WTC11 (cell line): ENCODE measurements around the gene TPST2. TPM values are rescaled to one million over a fixed set of nuclear protein-coding genes. Genes with fewer than 3 reads are reported as not detected.

Experiments used
- ATAC-seq: fragments of 200-7000 bp; cut with Tn5 transposase; 2 replicates; pipeline ENCODE4 v1.10.0; 2021; ENCODE audit warnings: mild to moderate bottlenecking, moderate library complexity
- CTCF ChIA-PET: fragments of 300-600 bp; sonication (Branson Sonifier 250); formaldehyde crosslinking; loops from one replicate; lab custom pipeline; 2021; ENCODE audit warnings: antibody characterized with exemption; lab: Charles Lee
- POLR2A ChIA-PET: fragments of 350-600 bp; sonication (Branson Sonifier 250); formaldehyde crosslinking; loops from one replicate; lab custom pipeline; 2021; ENCODE audit warnings: antibody characterized with exemption; lab: Charles Lee
- DNase-seq: peaks from one replicate; pipeline ENCODE4 v3.0.0; 2021; ENCODE audit warnings: low spot score
- H3K27ac Mint-ChIP-seq: 2 replicates; pipeline ENCODE4 v1.8.0; 2021; ENCODE audit warnings: mixed read lengths
- H3K27me3 Mint-ChIP-seq: 2 replicates; pipeline ENCODE4 v1.8.0; 2021; ENCODE audit warnings: low read depth, mild to moderate bottlenecking, moderate library complexity, mixed read lengths
- H3K36me3 Mint-ChIP-seq: 2 replicates; pipeline ENCODE4 v1.8.0; 2021; ENCODE audit warnings: mixed read lengths
- H3K4me1 Mint-ChIP-seq: 2 replicates; pipeline ENCODE4 v1.8.0; 2022; ENCODE audit warnings: mixed read lengths
- H3K4me3 Mint-ChIP-seq: 2 replicates; pipeline ENCODE4 v1.8.0; 2021; ENCODE audit warnings: mild to moderate bottlenecking, moderate library complexity, mixed read lengths
- H3K9me3 Mint-ChIP-seq: 2 replicates; pipeline ENCODE4 v1.8.0; 2021; ENCODE audit warnings: mixed read lengths
- CREM ChIP-seq: sonication (generic); formaldehyde crosslinking; IDR thresholded peaks from 2 replicates; pipeline ENCODE4 v1.8.1; 2022; ENCODE audit warnings: mild to moderate bottlenecking, missing genetic modification reagents, moderate library complexity
- ESRRA ChIP-seq: sonication (generic); formaldehyde crosslinking; IDR thresholded peaks from 2 replicates; pipeline ENCODE4 v1.8.1; 2022; ENCODE audit warnings: mild to moderate bottlenecking, missing genetic modification reagents, borderline replicate concordance
- FOXJ3 ChIP-seq: sonication (generic); formaldehyde crosslinking; IDR thresholded peaks from 2 replicates; pipeline ENCODE4 v1.9.0; 2021; ENCODE audit warnings: missing genetic modification reagents, mild to moderate bottlenecking, borderline replicate concordance
- FOXP1 ChIP-seq: sonication (generic); formaldehyde crosslinking; IDR thresholded peaks from 2 replicates; pipeline ENCODE4 v1.8.0; 2022; ENCODE audit warnings: missing genetic modification reagents, mild to moderate bottlenecking, moderate library complexity, borderline replicate concordance
- GTF2I ChIP-seq: fragments of 250-450 bp; sonication (Bioruptor Pico); conservative IDR thresholded peaks from 2 replicates; pipeline ENCODE4 v1.4.0; 2021; ENCODE audit warnings: mild to moderate bottlenecking
- NFATC4 ChIP-seq: fragments of 250-450 bp; sonication (Bioruptor Pico); IDR thresholded peaks from 2 replicates; pipeline ENCODE4 v1.9.0; 2021; ENCODE audit warnings: mild to moderate bottlenecking
- TP53 ChIP-seq: sonication (generic); formaldehyde crosslinking; IDR thresholded peaks from 2 replicates; pipeline ENCODE4 v1.8.1; 2023; ENCODE audit warnings: mild to moderate bottlenecking, missing genetic modification reagents
- ZBTB21 ChIP-seq: sonication (generic); formaldehyde crosslinking; IDR thresholded peaks from 2 replicates; pipeline ENCODE4 v1.8.1; 2023; ENCODE audit warnings: mild to moderate bottlenecking, missing genetic modification reagents, borderline replicate concordance
- ZNF317 ChIP-seq: sonication (generic); formaldehyde crosslinking; IDR thresholded peaks from 2 replicates; pipeline ENCODE4 v1.8.1; 2023; ENCODE audit warnings: low read depth, mild to moderate bottlenecking, moderate library complexity, missing genetic modification reagents, borderline replicate concordance
- ZNF423 ChIP-seq: fragments of 250-450 bp; sonication (Bioruptor Pico); IDR thresholded peaks from 2 replicates; pipeline ENCODE4 v2.1.2; 2022; ENCODE audit warnings: mild to moderate bottlenecking, moderate library complexity
- total RNA-seq: library from RNA; stranded (reverse); gene quantifications from 3 replicates; pipeline ENCODE4 v1.2.3, GENCODE V29; 2021
- TF ChIP-seq, protein P1 (sequence below): sonication (generic); formaldehyde crosslinking; IDR thresholded peaks from 2 replicates; pipeline ENCODE4 v1.8.0; 2023; ENCODE audit warnings: mild to moderate bottlenecking, missing genetic modification reagents
- TF ChIP-seq, protein P2 (sequence below): fragments of 250-450 bp; sonication (Bioruptor Pico); IDR thresholded peaks from 2 replicates; pipeline ENCODE4 v1.8.0; 2021; ENCODE audit warnings: mild to moderate bottlenecking
- TF ChIP-seq, protein P3 (sequence below): sonication (generic); formaldehyde crosslinking; IDR thresholded peaks from 2 replicates; pipeline ENCODE4 v1.8.1; 2023; ENCODE audit warnings: mild to moderate bottlenecking, missing genetic modification reagents, moderate library complexity
- TF ChIP-seq, protein P4 (sequence below): fragments of 250-450 bp; sonication (Bioruptor Pico); IDR thresholded peaks from 2 replicates; pipeline ENCODE4 v2.1.2; 2022; ENCODE audit warnings: mild to moderate bottlenecking, moderate library complexity
- TF ChIP-seq, protein P5 (sequence below): sonication (generic); formaldehyde crosslinking; IDR thresholded peaks from 2 replicates; pipeline ENCODE4 v1.8.0; 2022; ENCODE audit warnings: mild to moderate bottlenecking, missing genetic modification reagents
- TF ChIP-seq, protein P6 (sequence below): sonication (generic); formaldehyde crosslinking; IDR thresholded peaks from 2 replicates; pipeline ENCODE4 v1.8.0; 2023; ENCODE audit warnings: missing genetic modification reagents, mild to moderate bottlenecking, borderline replicate concordance
- TF ChIP-seq, protein P7 (sequence below): sonication (generic); formaldehyde crosslinking; conservative IDR thresholded peaks from 2 replicates; pipeline ENCODE4 v1.8.1; 2023; ENCODE audit warnings: mild to moderate bottlenecking, low read depth, missing genetic modification reagents, moderate library complexity
- TF ChIP-seq, protein P8 (sequence below): fragments of 250-450 bp; sonication (Bioruptor Pico); IDR thresholded peaks from 2 replicates; pipeline ENCODE4 v1.9.0; 2021; ENCODE audit warnings: mild to moderate bottlenecking

Gene TPST2
- total RNA-seq, 1 experiment from 2014 or later: 84.2 TPM

DNA sequence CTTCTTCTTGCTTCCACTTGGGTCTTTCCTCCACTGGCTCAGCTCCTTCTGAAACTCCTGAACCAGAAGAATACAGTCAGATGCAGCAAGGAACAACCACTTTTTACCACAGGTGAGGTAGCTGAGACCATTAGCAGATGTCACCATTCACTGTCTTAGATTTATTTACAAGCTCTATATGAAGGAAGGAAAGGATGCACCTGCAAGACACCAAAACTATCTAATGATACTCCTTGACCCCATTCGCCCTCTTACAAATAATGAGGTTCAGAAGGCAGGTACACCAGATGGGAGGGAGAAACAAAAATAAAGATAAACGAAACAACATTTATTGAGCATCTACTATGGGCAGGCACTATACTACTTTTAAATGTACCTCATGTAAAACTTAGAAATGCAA is 87.9 kb downstream of the TPST2 start (continued):
- TF ChIP-seq, protein P1, sequence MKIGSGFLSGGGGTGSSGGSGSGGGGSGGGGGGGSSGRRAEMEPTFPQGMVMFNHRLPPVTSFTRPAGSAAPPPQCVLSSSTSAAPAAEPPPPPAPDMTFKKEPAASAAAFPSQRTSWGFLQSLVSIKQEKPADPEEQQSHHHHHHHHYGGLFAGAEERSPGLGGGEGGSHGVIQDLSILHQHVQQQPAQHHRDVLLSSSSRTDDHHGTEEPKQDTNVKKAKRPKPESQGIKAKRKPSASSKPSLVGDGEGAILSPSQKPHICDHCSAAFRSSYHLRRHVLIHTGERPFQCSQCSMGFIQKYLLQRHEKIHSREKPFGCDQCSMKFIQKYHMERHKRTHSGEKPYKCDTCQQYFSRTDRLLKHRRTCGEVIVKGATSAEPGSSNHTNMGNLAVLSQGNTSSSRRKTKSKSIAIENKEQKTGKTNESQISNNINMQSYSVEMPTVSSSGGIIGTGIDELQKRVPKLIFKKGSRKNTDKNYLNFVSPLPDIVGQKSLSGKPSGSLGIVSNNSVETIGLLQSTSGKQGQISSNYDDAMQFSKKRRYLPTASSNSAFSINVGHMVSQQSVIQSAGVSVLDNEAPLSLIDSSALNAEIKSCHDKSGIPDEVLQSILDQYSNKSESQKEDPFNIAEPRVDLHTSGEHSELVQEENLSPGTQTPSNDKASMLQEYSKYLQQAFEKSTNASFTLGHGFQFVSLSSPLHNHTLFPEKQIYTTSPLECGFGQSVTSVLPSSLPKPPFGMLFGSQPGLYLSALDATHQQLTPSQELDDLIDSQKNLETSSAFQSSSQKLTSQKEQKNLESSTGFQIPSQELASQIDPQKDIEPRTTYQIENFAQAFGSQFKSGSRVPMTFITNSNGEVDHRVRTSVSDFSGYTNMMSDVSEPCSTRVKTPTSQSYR: no peak
- TF ChIP-seq, protein P2, sequence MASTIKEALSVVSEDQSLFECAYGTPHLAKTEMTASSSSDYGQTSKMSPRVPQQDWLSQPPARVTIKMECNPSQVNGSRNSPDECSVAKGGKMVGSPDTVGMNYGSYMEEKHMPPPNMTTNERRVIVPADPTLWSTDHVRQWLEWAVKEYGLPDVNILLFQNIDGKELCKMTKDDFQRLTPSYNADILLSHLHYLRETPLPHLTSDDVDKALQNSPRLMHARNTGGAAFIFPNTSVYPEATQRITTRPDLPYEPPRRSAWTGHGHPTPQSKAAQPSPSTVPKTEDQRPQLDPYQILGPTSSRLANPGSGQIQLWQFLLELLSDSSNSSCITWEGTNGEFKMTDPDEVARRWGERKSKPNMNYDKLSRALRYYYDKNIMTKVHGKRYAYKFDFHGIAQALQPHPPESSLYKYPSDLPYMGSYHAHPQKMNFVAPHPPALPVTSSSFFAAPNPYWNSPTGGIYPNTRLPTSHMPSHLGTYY (CRISPR knock-in tag): no peak
- TF ChIP-seq, protein P3, sequence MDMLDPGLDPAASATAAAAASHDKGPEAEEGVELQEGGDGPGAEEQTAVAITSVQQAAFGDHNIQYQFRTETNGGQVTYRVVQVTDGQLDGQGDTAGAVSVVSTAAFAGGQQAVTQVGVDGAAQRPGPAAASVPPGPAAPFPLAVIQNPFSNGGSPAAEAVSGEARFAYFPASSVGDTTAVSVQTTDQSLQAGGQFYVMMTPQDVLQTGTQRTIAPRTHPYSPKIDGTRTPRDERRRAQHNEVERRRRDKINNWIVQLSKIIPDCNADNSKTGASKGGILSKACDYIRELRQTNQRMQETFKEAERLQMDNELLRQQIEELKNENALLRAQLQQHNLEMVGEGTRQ (CRISPR knock-in tag): no peak
- no peak for TF ChIP-seq FOXP1 (CRISPR knock-in tag)
- no peak for TF ChIP-seq ZNF317 (CRISPR knock-in tag)
- TF ChIP-seq TP53: no peak
- TF ChIP-seq, protein P4, sequence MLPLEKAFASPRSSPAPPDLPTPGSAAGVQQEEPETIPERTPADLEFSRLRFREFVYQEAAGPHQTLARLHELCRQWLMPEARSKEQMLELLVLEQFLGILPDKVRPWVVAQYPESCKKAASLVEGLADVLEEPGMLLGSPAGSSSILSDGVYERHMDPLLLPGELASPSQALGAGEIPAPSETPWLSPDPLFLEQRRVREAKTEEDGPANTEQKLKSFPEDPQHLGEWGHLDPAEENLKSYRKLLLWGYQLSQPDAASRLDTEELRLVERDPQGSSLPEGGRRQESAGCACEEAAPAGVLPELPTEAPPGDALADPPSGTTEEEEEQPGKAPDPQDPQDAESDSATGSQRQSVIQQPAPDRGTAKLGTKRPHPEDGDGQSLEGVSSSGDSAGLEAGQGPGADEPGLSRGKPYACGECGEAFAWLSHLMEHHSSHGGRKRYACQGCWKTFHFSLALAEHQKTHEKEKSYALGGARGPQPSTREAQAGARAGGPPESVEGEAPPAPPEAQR (CRISPR knock-in tag): no peak
- TF ChIP-seq ZNF423 (CRISPR knock-in tag): no peak
- TF ChIP-seq, protein P5, sequence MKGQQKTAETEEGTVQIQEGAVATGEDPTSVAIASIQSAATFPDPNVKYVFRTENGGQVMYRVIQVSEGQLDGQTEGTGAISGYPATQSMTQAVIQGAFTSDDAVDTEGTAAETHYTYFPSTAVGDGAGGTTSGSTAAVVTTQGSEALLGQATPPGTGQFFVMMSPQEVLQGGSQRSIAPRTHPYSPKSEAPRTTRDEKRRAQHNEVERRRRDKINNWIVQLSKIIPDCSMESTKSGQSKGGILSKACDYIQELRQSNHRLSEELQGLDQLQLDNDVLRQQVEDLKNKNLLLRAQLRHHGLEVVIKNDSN (CRISPR knock-in tag): no peak
- no peak for TF ChIP-seq FOXJ3 (CRISPR knock-in tag)
- no peak for TF ChIP-seq ESRRA (CRISPR knock-in tag)

DNA sequence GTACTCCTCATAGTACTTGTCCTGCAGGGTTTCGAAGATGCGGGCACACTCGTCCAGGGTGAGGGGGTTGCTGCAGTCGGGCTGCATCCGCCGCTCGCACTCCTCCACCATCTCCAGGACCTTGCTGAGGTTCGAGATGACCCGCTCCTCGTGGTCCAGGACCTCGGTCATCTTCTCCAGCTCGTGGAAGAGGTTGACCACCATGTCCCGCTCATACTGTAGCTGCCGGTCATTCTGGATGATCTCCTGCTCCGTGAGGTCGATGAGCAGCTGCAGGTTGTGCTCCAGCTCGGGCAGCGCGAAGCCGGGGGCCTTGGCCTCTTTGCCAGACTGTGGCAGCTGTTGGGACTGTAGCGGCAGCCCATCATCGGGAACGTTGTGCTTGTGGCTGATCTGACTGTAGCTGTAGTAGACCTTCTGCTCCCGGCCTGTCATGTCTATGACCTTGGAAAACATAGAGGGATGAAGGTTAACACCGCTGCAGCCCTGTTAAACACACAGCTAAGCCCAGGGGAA is 90.7 kb downstream of the TPST2 start:
- POLR2A ChIA-PET: interaction anchor here (1.4 kb wide), 1 partner anchor 15 kb away, joined by 5 read pairs; the partner anchor contains the start of genes HPS4 and SRRD
- CTCF ChIA-PET: interaction anchor here (1.4 kb wide), 1 partner anchor 170 kb away, joined by 3 read pairs; no protein-coding TSS in a partner anchor
- Mint-ChIP-seq H3K27me3 (no peaks in the 10 kb centered on the region), H3K4me1 (peaks cover 9% of the 10 kb centered on the region), H3K4me3 (no peak overlapping the region), H3K36me3 (peaks cover 81% of the 10 kb centered on the region), H3K9me3 (no peaks in the 10 kb centered on the region), H3K27ac (no peak overlapping the region)
- DNase-seq: no peak
- no peak for ATAC-seq
- TF ChIP-seq, protein P6, sequence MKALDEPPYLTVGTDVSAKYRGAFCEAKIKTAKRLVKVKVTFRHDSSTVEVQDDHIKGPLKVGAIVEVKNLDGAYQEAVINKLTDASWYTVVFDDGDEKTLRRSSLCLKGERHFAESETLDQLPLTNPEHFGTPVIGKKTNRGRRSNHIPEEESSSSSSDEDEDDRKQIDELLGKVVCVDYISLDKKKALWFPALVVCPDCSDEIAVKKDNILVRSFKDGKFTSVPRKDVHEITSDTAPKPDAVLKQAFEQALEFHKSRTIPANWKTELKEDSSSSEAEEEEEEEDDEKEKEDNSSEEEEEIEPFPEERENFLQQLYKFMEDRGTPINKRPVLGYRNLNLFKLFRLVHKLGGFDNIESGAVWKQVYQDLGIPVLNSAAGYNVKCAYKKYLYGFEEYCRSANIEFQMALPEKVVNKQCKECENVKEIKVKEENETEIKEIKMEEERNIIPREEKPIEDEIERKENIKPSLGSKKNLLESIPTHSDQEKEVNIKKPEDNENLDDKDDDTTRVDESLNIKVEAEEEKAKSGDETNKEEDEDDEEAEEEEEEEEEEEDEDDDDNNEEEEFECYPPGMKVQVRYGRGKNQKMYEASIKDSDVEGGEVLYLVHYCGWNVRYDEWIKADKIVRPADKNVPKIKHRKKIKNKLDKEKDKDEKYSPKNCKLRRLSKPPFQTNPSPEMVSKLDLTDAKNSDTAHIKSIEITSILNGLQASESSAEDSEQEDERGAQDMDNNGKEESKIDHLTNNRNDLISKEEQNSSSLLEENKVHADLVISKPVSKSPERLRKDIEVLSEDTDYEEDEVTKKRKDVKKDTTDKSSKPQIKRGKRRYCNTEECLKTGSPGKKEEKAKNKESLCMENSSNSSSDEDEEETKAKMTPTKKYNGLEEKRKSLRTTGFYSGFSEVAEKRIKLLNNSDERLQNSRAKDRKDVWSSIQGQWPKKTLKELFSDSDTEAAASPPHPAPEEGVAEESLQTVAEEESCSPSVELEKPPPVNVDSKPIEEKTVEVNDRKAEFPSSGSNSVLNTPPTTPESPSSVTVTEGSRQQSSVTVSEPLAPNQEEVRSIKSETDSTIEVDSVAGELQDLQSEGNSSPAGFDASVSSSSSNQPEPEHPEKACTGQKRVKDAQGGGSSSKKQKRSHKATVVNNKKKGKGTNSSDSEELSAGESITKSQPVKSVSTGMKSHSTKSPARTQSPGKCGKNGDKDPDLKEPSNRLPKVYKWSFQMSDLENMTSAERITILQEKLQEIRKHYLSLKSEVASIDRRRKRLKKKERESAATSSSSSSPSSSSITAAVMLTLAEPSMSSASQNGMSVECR (CRISPR knock-in tag): no peak
- TF ChIP-seq, protein P7, sequence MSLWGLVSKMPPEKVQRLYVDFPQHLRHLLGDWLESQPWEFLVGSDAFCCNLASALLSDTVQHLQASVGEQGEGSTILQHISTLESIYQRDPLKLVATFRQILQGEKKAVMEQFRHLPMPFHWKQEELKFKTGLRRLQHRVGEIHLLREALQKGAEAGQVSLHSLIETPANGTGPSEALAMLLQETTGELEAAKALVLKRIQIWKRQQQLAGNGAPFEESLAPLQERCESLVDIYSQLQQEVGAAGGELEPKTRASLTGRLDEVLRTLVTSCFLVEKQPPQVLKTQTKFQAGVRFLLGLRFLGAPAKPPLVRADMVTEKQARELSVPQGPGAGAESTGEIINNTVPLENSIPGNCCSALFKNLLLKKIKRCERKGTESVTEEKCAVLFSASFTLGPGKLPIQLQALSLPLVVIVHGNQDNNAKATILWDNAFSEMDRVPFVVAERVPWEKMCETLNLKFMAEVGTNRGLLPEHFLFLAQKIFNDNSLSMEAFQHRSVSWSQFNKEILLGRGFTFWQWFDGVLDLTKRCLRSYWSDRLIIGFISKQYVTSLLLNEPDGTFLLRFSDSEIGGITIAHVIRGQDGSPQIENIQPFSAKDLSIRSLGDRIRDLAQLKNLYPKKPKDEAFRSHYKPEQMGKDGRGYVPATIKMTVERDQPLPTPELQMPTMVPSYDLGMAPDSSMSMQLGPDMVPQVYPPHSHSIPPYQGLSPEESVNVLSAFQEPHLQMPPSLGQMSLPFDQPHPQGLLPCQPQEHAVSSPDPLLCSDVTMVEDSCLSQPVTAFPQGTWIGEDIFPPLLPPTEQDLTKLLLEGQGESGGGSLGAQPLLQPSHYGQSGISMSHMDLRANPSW (CRISPR knock-in tag): no peak
- TF ChIP-seq NFATC4 (CRISPR knock-in tag): no peak
- TF ChIP-seq, protein P8, sequence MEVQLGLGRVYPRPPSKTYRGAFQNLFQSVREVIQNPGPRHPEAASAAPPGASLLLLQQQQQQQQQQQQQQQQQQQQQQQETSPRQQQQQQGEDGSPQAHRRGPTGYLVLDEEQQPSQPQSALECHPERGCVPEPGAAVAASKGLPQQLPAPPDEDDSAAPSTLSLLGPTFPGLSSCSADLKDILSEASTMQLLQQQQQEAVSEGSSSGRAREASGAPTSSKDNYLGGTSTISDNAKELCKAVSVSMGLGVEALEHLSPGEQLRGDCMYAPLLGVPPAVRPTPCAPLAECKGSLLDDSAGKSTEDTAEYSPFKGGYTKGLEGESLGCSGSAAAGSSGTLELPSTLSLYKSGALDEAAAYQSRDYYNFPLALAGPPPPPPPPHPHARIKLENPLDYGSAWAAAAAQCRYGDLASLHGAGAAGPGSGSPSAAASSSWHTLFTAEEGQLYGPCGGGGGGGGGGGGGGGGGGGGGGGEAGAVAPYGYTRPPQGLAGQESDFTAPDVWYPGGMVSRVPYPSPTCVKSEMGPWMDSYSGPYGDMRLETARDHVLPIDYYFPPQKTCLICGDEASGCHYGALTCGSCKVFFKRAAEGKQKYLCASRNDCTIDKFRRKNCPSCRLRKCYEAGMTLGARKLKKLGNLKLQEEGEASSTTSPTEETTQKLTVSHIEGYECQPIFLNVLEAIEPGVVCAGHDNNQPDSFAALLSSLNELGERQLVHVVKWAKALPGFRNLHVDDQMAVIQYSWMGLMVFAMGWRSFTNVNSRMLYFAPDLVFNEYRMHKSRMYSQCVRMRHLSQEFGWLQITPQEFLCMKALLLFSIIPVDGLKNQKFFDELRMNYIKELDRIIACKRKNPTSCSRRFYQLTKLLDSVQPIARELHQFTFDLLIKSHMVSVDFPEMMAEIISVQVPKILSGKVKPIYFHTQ (CRISPR knock-in tag): no peak
- TF ChIP-seq ZBTB21 (CRISPR knock-in tag): no peak
- no peak for TF ChIP-seq CREM (CRISPR knock-in tag)
- TF ChIP-seq GTF2I (CRISPR knock-in tag): no peak
